Nephron (organoid): ENCODE data around the gene UBASH3B.

Experiments used
- H3K27ac Mint-ChIP-seq, 3 experiments: 2 replicates each; pipeline ENCODE4 v1.8.0; 2020; ENCODE audit warnings: mixed read lengths in 3 of 3, mild to moderate bottlenecking in 2 of 3, moderate library complexity in 1 of 3
- H3K27me3 Mint-ChIP-seq: 2 replicates; pipeline ENCODE4 v1.8.0; 2021; ENCODE audit warnings: low read depth, mild to moderate bottlenecking, moderate library complexity, mixed read lengths
- H3K36me3 Mint-ChIP-seq: 2 replicates; pipeline ENCODE4 v1.8.0; 2020; ENCODE audit warnings: low read depth, mixed read lengths
- H3K4me1 Mint-ChIP-seq: 2 replicates; pipeline ENCODE4 v1.8.0; 2020; ENCODE audit warnings: mixed read lengths
- H3K4me3 Mint-ChIP-seq, 3 experiments: 2 replicates each; pipeline ENCODE4 v1.8.0; 2020; ENCODE audit warnings: mild to moderate bottlenecking in 3 of 3, mixed read lengths in 3 of 3, moderate library complexity in 2 of 3
- H3K9me3 Mint-ChIP-seq: 2 replicates; pipeline ENCODE4 v1.8.0; 2020; ENCODE audit warnings: mixed read lengths
- TF ChIP-seq, protein P1 (sequence below), 3 experiments: fragments of 200-600 bp; sonication (generic); IDR thresholded peaks; one replicate each; pipeline ENCODE4 v1.5.0; 2021; ENCODE audit warnings: antibody characterized with exemption in 3 of 3; ENCODE audit not compliant: unreplicated experiment in 3 of 3

The UBASH3B gene

DNA sequence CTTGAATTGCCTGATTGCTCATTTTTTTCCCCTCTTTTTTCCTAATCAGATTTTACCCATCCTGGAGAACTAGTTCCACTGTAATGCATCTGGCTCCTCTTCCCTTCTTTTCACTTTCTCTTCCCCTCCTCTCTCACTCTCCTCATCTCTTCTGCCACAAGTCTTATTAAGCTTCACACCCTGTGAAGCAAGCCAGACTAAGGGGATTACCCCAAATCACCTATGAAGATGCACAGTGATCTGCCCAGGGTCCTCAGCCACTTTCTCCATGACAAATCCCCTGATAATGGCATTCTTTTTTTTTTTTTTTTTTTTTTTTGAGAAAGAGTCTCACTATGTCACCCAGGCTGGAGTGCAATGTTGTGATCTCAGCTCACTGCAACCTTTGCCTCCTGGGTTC lies 11.2 kb downstream of the UBASH3B start:
- TF ChIP-seq, protein P1, sequence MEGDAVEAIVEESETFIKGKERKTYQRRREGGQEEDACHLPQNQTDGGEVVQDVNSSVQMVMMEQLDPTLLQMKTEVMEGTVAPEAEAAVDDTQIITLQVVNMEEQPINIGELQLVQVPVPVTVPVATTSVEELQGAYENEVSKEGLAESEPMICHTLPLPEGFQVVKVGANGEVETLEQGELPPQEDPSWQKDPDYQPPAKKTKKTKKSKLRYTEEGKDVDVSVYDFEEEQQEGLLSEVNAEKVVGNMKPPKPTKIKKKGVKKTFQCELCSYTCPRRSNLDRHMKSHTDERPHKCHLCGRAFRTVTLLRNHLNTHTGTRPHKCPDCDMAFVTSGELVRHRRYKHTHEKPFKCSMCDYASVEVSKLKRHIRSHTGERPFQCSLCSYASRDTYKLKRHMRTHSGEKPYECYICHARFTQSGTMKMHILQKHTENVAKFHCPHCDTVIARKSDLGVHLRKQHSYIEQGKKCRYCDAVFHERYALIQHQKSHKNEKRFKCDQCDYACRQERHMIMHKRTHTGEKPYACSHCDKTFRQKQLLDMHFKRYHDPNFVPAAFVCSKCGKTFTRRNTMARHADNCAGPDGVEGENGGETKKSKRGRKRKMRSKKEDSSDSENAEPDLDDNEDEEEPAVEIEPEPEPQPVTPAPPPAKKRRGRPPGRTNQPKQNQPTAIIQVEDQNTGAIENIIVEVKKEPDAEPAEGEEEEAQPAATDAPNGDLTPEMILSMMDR (IDR thresholded peaks at IDR 0.05; ENCODE audit: unreplicated experiment in 3 of 3): no peak
- peaks cover 9% of the 10 kb centered on the region for H3K36me3 Mint-ChIP-seq
- H3K4me3 Mint-ChIP-seq: no peak overlapping the region
- no peak overlapping the region for H3K27ac Mint-ChIP-seq
- peaks cover 5% of the 10 kb centered on the region for H3K9me3 Mint-ChIP-seq
- peaks cover 26% of the 10 kb centered on the region for H3K27me3 Mint-ChIP-seq
- peaks cover 5% of the 10 kb centered on the region for H3K4me1 Mint-ChIP-seq

DNA sequence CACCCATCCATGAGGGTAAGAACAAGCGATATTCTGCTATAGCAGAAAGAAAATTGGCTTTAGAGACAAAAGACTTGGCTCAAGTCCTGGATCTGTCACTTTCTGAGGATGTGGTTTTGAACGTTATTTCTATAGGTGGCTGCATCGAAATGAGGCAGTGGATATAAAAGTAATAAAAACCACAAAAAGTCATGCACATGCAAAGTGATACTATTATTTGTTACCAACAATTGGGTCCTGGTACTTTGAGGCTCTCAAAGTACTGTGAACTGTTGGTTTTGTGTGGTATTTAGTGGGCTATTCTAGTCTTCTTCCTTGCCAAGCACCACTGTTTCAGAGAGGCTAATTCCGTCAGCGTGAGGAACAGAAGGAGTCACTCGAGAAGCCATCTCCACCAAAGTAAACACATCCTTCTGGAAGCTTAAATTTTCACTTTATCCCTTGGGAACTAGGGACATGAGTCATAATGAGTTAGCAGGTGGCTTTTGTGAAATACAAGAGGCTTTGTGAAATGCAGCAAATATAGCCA lies 13.1 kb downstream of the UBASH3B start:
- TF ChIP-seq, protein P1 (IDR thresholded peaks at IDR 0.05; ENCODE audit: unreplicated experiment in 3 of 3): no peak
- peaks cover 5% of the 10 kb centered on the region for H3K9me3 Mint-ChIP-seq
- H3K4me1 Mint-ChIP-seq: peaks cover 16% of the 10 kb centered on the region

DNA sequence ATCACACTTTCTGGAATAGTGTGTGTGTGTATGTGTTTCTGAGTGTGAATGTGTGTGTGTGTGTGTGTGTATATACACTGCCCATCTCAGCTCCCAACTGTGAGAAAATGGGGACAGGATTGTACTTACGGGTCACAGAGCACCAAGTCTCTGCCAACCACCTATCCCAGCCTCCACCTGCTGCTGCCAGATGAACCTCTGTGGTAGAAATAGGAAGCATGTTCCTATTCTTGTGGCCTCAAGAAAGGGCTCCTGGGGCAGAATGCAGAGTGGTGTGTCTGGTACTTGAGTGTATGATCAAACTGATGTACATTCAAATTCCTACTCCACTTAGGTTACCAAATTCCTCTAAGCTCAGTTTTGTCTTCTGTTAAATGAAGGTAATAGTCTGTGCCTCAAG lies 14.6 kb downstream of the UBASH3B start:
- H3K27ac Mint-ChIP-seq: no peak overlapping the region
- no peak overlapping the region for H3K4me3 Mint-ChIP-seq
- peaks cover 10% of the 10 kb centered on the region for H3K36me3 Mint-ChIP-seq
- H3K4me1 Mint-ChIP-seq: peaks cover 19% of the 10 kb centered on the region
- peaks cover 7% of the 10 kb centered on the region for H3K27me3 Mint-ChIP-seq
- H3K9me3 Mint-ChIP-seq: peaks cover 5% of the 10 kb centered on the region
- TF ChIP-seq, protein P1 (IDR thresholded peaks at IDR 0.05; ENCODE audit: unreplicated experiment in 3 of 3): no peak

More for the DNA sequence above, 13.1 kb downstream of the UBASH3B start:
- H3K36me3 Mint-ChIP-seq: peaks cover 10% of the 10 kb centered on the region
- H3K27me3 Mint-ChIP-seq: peaks cover 12% of the 10 kb centered on the region
- peak overlapping the region in 1 of 3 experiments; percentile 33 for H3K27ac Mint-ChIP-seq
- no peak overlapping the region for H3K4me3 Mint-ChIP-seq

DNA sequence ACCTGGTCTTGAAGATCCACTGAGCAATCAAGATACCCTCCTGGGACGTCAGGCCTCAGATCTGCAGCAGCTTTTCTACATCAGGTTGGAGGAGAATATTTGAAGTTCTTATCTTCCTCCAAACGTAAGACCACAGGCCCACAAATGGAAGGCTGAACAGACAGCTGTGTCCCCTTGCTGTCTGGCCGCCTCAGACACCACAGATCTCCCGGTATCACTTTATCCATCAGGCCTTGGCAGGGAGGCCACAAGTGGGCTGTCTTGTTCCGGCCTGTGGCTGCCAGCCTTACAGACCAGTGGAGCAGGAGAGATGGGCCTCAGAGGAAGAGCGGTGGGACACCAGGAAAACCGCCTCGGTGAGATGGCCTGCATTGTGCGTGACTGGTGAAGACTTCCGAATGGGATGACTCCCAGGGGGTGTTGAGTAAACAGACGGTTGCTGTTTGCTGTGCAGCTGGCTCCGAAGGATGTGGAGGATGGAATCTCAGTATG lies 15.9 kb downstream of the UBASH3B start:
- peaks cover 10% of the 10 kb centered on the region for H3K36me3 Mint-ChIP-seq
- H3K9me3 Mint-ChIP-seq: peaks cover 5% of the 10 kb centered on the region
- H3K27me3 Mint-ChIP-seq: peaks cover under 1% of the 10 kb centered on the region
- TF ChIP-seq, protein P1 (IDR thresholded peaks at IDR 0.05; ENCODE audit: unreplicated experiment in 3 of 3): no peak
- H3K4me3 Mint-ChIP-seq: peak overlapping the region in 1 of 3 experiments; percentile 5
- H3K4me1 Mint-ChIP-seq: peaks cover 25% of the 10 kb centered on the region
- H3K27ac Mint-ChIP-seq: peak overlapping the region; percentile 51 to 78 (median 59)

DNA sequence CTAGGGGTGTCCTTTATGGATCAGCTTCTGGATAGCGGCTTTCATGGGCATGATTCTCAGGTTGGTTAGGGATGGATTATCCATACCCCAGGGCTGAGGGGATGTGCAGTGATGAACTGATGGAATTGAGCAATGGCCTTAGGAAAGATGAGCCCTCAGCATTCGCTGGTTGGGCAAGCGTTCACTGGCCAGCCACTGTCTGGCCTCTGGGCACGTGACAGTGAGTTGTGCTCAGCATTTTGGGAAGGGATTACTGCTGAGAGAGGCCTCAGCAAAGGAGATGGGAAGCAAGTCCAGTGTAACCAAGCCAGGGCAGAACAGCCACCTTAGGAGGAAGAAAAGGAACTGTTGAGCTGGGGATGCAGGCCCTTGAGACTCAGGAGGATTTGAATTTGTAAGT lies 17.4 kb downstream of the UBASH3B start:
- TF ChIP-seq, protein P1 (IDR thresholded peaks at IDR 0.05; ENCODE audit: unreplicated experiment in 3 of 3): no peak
- Mint-ChIP-seq H3K4me1 (peaks cover 29% of the 10 kb centered on the region), H3K27ac (peak overlapping the region in 1 of 3 experiments; percentile 46), H3K36me3 (peaks cover 10% of the 10 kb centered on the region), H3K27me3 (peaks cover 4% of the 10 kb centered on the region), H3K4me3 (no peak overlapping the region), H3K9me3 (peaks cover 5% of the 10 kb centered on the region)

- Mint-ChIP-seq H3K36me3 (peaks cover 10% of the 10 kb centered on the region), H3K4me1 (peaks cover 29% of the 10 kb centered on the region), H3K9me3 (peaks cover 5% of the 10 kb centered on the region), H3K27me3 (peaks cover 4% of the 10 kb centered on the region), H3K27ac (peak overlapping the region; percentile 62 to 87 (median 81)), H3K4me3 (no peak overlapping the region)
- TF ChIP-seq, protein P1 (IDR thresholded peaks at IDR 0.05; ENCODE audit: unreplicated experiment in 3 of 3): no peak
Measured at GRCh38 chr11:122673701-122674100, 18.2 kb downstream of the UBASH3B start.
